Measurements from ENCODE around the gene PRR36.
"Not testable (repeated sequence)": the region's sequence is repeated elsewhere in the genome, so short reads cannot be mapped to it uniquely, and the experiment has no call there.

PRR36 gene

GRCh38 chr19:7874076-7874896 is at the start of gene PRR36:
Gene PRR36 (minus strand): TSS chr19:7874390. CDS start chr19:7873689, 701 bp downstream.
- DNase-seq (ENCODE audit: low read depth) = no peak

GRCh38 chr19:7923295-7924191 is 49.4 kb upstream of the PRR36 start:
- DNase-seq (ENCODE audit: low read depth) = no peak

- DNase-seq (ENCODE audit: low read depth) = no peak
Observed at GRCh38 chr19:7922836-7923195, 48.6 kb upstream of the PRR36 start.

DNA sequence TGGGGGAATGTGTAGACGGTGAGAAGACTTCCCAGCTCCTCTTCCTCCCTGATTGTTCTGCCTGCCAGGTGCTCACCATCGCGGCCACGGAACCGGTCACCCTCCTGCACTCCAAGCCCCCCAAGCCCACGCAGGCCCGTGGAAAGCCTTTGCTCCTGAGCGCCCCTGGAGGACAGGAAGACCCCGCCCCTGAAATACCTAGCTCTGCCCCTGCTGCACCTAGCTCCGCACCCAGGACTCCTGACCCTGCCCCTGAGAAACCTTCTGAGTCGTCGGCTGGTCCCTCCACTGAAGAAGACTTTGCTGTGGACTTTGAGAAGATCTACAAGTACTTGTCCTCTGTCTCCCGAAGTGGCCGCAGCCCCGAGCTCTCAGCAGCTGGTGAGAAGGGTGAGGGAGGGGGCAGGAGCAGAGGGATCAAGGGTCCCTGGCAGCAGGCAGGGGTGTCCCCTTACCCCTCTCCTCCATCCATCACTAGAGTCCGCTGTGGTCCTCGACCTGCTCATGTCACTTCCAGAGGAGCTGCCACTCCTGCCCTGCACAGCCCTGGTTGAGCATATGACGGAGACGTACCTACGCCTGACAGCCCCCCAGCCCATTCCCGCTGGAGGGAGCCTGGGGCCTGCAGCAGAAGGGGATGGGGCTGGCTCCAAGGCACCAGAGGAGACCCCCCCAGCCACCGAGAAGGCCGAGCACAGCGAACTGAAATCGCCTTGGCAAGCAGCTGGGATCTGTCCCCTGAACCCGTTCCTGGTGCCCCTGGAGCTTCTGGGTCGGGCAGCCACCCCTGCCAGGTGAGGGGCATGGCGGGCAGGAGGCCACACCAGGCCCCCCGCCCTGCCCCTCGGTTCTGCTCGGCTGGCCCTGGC is 48.0 kb upstream of the PRR36 start:
- no peak for DNase-seq (ENCODE audit: low read depth)

GRCh38 chr19:7921302-7921966 is 47.2 kb upstream of the PRR36 start:
- DNase-seq (ENCODE audit: low read depth) = no peak

DNA sequence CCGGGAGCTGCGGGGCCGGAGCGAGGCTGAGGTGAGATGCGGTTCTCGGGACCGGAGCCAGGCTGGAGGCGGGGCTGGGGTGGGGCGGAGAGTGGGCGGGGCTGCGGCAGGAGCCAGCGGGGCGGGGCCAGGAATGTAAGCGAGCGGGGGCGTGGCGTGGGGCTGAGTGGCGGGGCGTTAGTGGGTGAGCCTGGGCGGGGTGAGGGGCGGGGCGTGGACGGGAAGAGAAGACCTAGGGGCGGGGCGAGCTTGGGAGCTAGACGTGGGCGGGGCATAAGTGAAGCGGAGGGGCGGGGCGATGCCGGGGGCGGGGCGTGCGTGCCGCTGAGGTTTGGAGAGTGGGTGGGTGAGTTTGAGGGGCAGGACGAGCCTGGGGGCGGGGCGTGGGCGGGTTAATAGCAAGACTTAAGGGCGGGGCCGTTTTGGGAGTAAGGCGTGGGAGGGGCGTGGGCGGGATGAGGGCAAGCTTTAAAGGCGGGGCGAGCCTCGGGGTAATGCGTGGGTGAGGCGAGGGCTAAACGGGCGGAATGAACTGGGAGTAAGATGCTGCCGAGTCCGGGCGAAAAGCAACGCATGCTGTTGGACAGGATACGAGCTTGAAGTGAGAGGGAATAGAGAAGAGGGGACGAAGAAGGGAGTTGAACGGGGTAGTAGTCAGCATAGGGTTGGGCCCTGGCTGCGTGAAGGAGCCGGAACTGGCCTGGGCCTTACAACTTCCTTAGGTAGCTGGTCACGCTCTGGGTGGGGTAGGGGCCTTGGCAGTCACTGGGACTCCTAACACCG is 46.5 kb upstream of the PRR36 start:
- peak; percentile 100 for DNase-seq (ENCODE audit: low read depth)

DNA sequence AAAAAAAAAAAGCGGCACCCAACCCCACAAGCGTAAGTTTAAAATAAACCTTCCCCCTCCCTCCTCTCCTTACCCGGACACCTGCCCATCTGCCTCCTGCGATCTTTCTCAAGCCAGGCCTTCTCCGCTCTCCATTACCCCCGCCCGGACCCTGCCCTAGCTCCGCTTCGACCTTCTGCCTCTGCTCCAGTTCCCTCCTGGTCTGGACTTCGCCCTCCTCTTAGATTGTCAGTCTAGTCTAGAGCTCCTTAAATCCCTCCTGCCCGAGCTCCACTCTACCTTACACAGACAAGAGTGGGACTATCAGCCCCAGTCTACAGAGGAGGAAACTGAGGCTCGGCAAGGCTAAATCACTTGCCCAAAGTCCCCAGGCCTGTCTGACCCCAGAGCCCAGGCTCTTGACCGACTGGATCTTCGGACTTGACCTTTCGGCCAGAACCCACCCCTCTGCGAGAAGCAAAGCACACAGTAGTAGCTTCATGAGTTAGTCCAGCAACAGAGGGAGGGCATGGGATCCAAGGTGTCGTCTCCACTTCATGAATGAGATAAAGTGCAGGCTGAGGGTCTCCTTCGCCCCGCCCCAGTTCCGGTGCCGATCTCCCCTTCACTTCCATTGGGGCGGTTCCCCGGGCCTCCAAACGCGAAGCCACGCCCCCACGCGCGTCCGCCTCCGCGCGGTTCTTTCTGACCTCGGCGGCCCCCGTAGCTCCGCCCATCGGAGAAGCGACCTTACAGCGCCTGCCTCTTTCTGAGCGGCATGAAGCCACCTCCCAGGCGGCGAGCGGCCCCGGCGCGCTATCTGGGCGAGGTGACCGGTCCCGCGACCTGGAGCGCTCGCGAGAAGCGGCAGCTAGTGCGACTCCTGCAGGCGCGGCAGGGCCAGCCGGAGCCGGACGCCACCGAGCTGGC is 45.7 kb upstream of the PRR36 start, which contains the start of gene SNAPC2:
TSS of gene SNAPC2 (plus strand) at position 729 of the 909 bp plus-strand sequence. CDS start at position 758, 29 bp downstream.
- DNase-seq (ENCODE audit: low read depth) = peak; percentile 90

- no peak for DNase-seq (ENCODE audit: low read depth)
Observed at GRCh38 chr19:7918615-7919421, 44.6 kb upstream of the PRR36 start.

- not testable (repeated sequence) for DNase-seq (ENCODE audit: low read depth)
Observed at GRCh38 chr19:7918062-7918614, 43.9 kb upstream of the PRR36 start.

GRCh38 chr19:7917267-7918061 is 43.3 kb upstream of the PRR36 start:
- DNase-seq (ENCODE audit: low read depth) = no peak

DNA sequence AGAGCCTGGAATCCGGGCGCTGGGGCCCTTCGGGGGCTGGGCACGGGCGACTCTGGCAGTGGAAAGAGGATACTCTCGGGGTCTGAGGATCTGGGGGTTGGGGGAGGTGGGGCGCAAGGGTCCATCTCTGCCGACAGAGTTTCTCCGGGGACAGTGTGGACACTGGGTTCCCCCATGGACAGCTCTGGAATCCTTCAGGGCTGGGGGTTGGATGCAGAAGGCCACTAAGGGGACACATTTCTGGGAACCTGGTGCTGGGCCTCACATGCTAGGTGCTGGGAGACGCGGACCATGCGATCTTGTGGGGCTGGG is 42.7 kb upstream of the PRR36 start:
- DNase-seq (ENCODE audit: low read depth) = no peak

DNA sequence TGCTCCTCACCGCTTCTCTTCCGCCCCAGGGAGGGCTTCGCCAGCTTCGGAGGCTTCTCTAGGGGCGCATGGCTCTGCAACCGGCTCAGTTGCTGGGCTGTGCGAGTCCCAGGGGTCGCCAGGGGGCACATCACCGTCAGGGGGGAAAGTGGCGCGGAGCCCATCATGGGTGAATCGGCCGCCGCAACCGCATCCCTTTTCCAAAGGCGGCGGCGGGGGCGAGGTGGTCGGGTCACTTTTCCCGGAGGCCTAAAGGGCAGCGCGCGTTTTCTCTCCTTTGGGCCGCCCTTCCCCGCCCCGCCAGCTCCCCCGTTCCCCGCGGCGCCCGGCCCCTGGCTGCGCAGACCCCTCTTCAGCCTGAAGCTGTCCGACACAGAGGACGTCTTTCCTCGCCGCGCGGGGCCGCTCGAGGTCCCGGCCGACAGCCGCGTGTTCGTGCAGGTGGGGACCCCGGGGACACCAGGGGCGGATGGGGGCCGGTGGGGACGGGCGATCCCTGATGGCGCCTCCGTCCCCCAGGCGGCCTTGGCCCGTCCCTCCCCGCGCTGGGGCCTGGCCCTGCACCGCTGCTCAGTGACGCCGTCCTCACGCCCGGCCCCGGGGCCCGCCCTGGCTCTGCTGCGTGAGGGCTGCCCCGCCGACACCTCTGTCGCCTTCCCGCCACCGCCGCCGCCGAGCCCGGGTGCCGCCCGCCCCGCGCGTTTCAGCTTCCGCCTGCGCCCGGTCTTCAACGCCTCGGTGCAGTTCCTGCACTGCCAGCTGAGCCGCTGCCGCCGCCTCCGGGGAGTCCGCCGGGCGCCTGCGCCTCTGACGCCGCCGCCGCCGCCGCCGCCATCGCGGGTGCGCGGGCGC is 42.1 kb upstream of the PRR36 start:
- no peak for DNase-seq (ENCODE audit: low read depth)

- DNase-seq (ENCODE audit: low read depth) = no peak
Observed at GRCh38 chr19:7915250-7916102, 41.3 kb upstream of the PRR36 start.

GRCh38 chr19:7914598-7915045 is 40.4 kb upstream of the PRR36 start, which contains the start of gene TGFBR3L:
Gene TGFBR3L (plus strand): TSS chr19:7914830.
- no peak for DNase-seq (ENCODE audit: low read depth)

DNA sequence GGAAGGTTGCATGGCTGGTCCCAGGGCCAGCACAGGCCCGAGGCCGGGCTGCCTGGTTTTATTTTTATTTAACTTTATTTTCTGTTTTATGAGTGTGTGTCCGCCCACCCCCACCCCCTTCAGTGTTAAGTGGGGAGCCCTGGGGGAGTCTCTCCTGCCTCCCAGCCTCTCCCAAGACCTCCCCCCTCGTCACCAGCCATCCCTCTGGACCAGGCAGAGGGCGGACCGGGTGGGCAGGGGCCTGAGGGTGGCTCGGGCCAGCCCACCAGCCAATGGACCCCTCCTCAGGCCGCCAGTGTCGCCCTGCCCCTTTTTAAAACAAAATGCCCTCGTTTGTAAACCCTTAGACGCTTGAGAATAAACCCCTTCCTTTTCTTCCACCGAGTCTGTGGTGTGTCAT is 39.9 kb upstream of the PRR36 start:
- DNase-seq (ENCODE audit: low read depth) = no peak

GRCh38 chr19:7913652-7914051 is 39.5 kb upstream of the PRR36 start:
- DNase-seq (ENCODE audit: low read depth) = no peak
